Keratinocyte (primary cell): ENCODE measurements around the gene ABAT. TPM values are rescaled to one million over a fixed set of nuclear protein-coding genes. Genes with fewer than 3 reads are reported as not detected.

Experiments used
- DNase-seq: peaks from one replicate; pipeline ENCODE4 v3.0.0-alpha.2; 2011; ENCODE audit warnings: low read depth, missing footprints, low spot score
- FAIRE-seq: peaks from 2 replicates; lab custom pipeline; 2011; peaks lifted over from hg19 to GRCh38; lab: Jason Lieb, UNC
- H2AFZ ChIP-seq: 2 replicates; pipeline ENCODE4 v1.6.0; 2012; ENCODE audit warnings: low read length, control low read depth, inconsistent platforms; ENCODE audit not compliant: control insufficient read depth
- H3K27ac ChIP-seq: 2 replicates; pipeline ENCODE4 v1.5.1; 2011; ENCODE audit warnings: low read length; ENCODE audit not compliant: control insufficient read depth, insufficient read depth
- H3K27me3 ChIP-seq: 3 replicates; pipeline ENCODE4 v1.6.0; 2011; ENCODE audit warnings: low read length; ENCODE audit not compliant: control insufficient read depth, insufficient read depth; ENCODE audit errors: extremely low read depth
- H3K36me3 ChIP-seq, 2 experiments: 2 replicates in 1 of 2; 3 replicates in 1 of 2; pipeline ENCODE4 v1.5.1; 2011; ENCODE audit warnings: low read length in 2 of 2, mild to moderate bottlenecking in 1 of 2; ENCODE audit not compliant: control insufficient read depth in 2 of 2, insufficient read depth in 2 of 2; ENCODE audit errors: extremely low read depth in 1 of 2
- H3K4me1 ChIP-seq: 3 replicates; pipeline ENCODE4 v1.5.1; 2011; ENCODE audit warnings: low read length; ENCODE audit not compliant: control insufficient read depth, insufficient read depth; ENCODE audit errors: extremely low read depth
- H3K4me2 ChIP-seq: 3 replicates; pipeline ENCODE4 v1.6.0; 2011; ENCODE audit warnings: low read depth, low read length; ENCODE audit not compliant: control insufficient read depth, insufficient read depth; ENCODE audit errors: extremely low read depth
- H3K4me3 ChIP-seq, 3 experiments: fragments of 200-600 bp in 1 of 3; sonication (generic) in 1 of 3; 2 replicates in 2 of 3; 3 replicates in 1 of 3; pipeline ENCODE4 v1.5.1; 2011 to 2016; ENCODE audit warnings: low read length in 3 of 3, mild to moderate bottlenecking in 3 of 3, control low read depth in 2 of 3, inconsistent platforms in 1 of 3, low read depth in 1 of 3, mixed read lengths in 1 of 3, mixed run types in 1 of 3, moderate library complexity in 1 of 3; ENCODE audit not compliant: control insufficient read depth in 2 of 3, insufficient read depth in 2 of 3; ENCODE audit errors: extremely low read depth in 1 of 3
- H3K79me2 ChIP-seq: 2 replicates; pipeline ENCODE4 v1.6.0; 2012; ENCODE audit warnings: low read length; ENCODE audit not compliant: control insufficient read depth, insufficient read depth
- H3K9ac ChIP-seq: 3 replicates; pipeline ENCODE4 v1.6.0; 2011; ENCODE audit warnings: low read length; ENCODE audit not compliant: control insufficient read depth, insufficient read depth; ENCODE audit errors: extremely low read depth
- H3K9me1 ChIP-seq: 3 replicates; pipeline ENCODE4 v1.6.0; 2011; ENCODE audit warnings: low read length; ENCODE audit not compliant: control insufficient read depth, insufficient read depth; ENCODE audit errors: extremely low read depth
- H3K9me3 ChIP-seq: 2 replicates; pipeline ENCODE4 v1.5.1; 2012; ENCODE audit warnings: low read depth, low read length; ENCODE audit not compliant: control insufficient read depth
- H4K20me1 ChIP-seq: 3 replicates; pipeline ENCODE4 v1.6.0; 2011; ENCODE audit warnings: low read length; ENCODE audit not compliant: control insufficient read depth, insufficient read depth; ENCODE audit errors: extremely low read depth
- EZH2 ChIP-seq: IDR thresholded peaks from one replicate; pipeline ENCODE4 v1.6.1; 2012; ENCODE audit warnings: inconsistent platforms, mild to moderate bottlenecking, low read length, moderate library complexity
- dilution Hi-C: fragments of 300-500 bp; cut with MboI; formaldehyde crosslinking; loops from one replicate; pipeline ENCODE4 v1.7.0; 2020; ENCODE audit warnings: low sequenced_read_pairs; ENCODE audit not compliant: extremely low pct_ligation_motif_present
- polyA plus RNA-seq, 5 experiments: library from polyadenylated mRNA; depleted of rRNA in 3 of 5; stranded (reverse) in 3 of 5; stranded (forward) in 1 of 5; unstranded in 1 of 5; fragments of >200 nt; gene quantifications; 1 replicate in 1 of 5; 2 replicates in 3 of 5; 3 replicates in 1 of 5; pipeline versions ENCODE4 v1.2.1 to v1.2.3, GENCODE V29; 2011 to 2012; ENCODE audit warnings: missing spikeins in 2 of 5, low read depth in 1 of 5, low replicate concordance in 1 of 5
- TF ChIP-seq, protein P1 (sequence below), 3 experiments: IDR thresholded peaks in 1 of 3; conservative IDR thresholded peaks in 1 of 3; optimal IDR thresholded peaks in 1 of 3; 2 replicates in 2 of 3; 3 replicates in 1 of 3; pipeline versions ENCODE3 to v1.5.1; 2011; ENCODE audit warnings: low read length in 3 of 3, mild to moderate bottlenecking in 3 of 3, moderate library complexity in 2 of 3, control low read depth in 1 of 3, inconsistent platforms in 1 of 3; ENCODE audit not compliant: insufficient read depth in 2 of 3; ENCODE audit errors: extremely low read depth in 1 of 3

The ABAT gene
- polyA plus RNA-seq, 1 donor (not counting 4 experiments of a cell fraction or from before 2014, with no cell fraction given) = 13.7 TPM

DNA sequence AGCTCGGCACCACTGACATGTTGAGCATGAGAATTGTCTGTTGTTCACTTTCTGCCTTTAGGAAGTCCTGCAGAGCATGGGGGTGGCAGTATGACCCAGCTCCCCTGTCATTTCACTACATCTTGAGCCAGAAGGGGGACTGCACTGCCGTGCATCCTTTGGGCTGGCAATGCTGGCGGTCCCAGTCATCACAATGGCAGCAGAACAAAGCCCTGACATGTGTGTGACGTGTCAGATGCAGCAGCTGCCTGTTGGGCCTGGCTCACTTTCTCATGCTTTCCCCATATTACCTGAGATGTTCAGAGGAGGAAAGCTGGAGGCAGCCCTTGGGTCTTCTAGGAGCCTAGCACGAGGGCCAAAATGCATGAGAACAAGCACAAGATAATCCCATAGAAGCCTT is 6.3 kb upstream of the ABAT start:
- no peak for DNase-seq

DNA sequence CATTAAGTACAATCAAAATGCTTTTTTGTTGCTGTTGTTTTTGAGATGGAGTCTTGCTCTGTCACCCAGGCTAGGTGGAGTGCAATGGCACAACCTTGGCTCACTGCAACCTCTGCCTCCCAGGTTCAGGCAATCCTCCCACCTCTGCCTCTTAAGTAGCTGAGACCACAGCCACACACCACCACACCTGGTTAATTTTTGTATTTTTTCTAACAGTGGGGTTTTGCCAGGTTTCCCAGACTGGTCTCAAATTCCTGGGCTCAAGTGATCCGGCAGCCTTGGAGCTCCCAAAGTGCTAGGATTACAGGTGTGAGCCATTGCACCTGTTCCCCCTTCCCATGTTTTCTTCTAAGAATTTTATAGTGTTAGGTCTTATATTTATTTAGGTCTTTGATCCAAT is 4.9 kb upstream of the ABAT start:
- Histone ChIP-seq H4K20me1 (no peaks in the 10 kb centered on the region), H3K79me2 (no peaks in the 10 kb centered on the region), H3K9ac (no peak overlapping the region), H3K9me3 (no peaks in the 10 kb centered on the region), H3K4me3 (no peak overlapping the region), H3K27ac (no peak overlapping the region), H3K36me3 (no peaks in the 10 kb centered on the region), H3K4me1 (no peaks in the 10 kb centered on the region), H3K4me2 (no peak overlapping the region), H2AFZ (no peak overlapping the region), H3K9me1 (no peaks in the 10 kb centered on the region), H3K27me3 (no peaks in the 10 kb centered on the region)
- TF ChIP-seq, protein P1, sequence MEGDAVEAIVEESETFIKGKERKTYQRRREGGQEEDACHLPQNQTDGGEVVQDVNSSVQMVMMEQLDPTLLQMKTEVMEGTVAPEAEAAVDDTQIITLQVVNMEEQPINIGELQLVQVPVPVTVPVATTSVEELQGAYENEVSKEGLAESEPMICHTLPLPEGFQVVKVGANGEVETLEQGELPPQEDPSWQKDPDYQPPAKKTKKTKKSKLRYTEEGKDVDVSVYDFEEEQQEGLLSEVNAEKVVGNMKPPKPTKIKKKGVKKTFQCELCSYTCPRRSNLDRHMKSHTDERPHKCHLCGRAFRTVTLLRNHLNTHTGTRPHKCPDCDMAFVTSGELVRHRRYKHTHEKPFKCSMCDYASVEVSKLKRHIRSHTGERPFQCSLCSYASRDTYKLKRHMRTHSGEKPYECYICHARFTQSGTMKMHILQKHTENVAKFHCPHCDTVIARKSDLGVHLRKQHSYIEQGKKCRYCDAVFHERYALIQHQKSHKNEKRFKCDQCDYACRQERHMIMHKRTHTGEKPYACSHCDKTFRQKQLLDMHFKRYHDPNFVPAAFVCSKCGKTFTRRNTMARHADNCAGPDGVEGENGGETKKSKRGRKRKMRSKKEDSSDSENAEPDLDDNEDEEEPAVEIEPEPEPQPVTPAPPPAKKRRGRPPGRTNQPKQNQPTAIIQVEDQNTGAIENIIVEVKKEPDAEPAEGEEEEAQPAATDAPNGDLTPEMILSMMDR (optimal IDR thresholded peaks at IDR 0.05 in 1 of 3, IDR thresholded peaks at IDR 0.05 in 1 of 3, conservative IDR thresholded peaks at IDR 0.05 in 1 of 3; ENCODE audit: extremely low read depth in 1 of 3, insufficient read depth in 2 of 3, low read length in 3 of 3) = no peak
- no peak for TF ChIP-seq EZH2
- FAIRE-seq (no peak), DNase-seq (no peak)
- dilution Hi-C loops = no loop called here

More for the DNA sequence above, 6.3 kb upstream of the ABAT start:
- Histone ChIP-seq H3K4me3 (no peak overlapping the region), H3K4me1 (no peaks in the 10 kb centered on the region), H3K36me3 (no peaks in the 10 kb centered on the region), H3K27ac (no peak overlapping the region), H3K9ac (no peak overlapping the region), H3K9me3 (no peaks in the 10 kb centered on the region), H3K27me3 (no peaks in the 10 kb centered on the region), H4K20me1 (no peaks in the 10 kb centered on the region), H3K79me2 (no peaks in the 10 kb centered on the region), H3K4me2 (no peak overlapping the region), H2AFZ (no peak overlapping the region), H3K9me1 (no peaks in the 10 kb centered on the region)
- dilution Hi-C loops = no loop called here
- TF ChIP-seq EZH2 = no peak
- TF ChIP-seq, protein P1 (optimal IDR thresholded peaks at IDR 0.05 in 1 of 3, IDR thresholded peaks at IDR 0.05 in 1 of 3, conservative IDR thresholded peaks at IDR 0.05 in 1 of 3; ENCODE audit: extremely low read depth in 1 of 3, insufficient read depth in 2 of 3, low read length in 3 of 3) = no peak
- FAIRE-seq = no peak
